Stimulated activated CD8-positive, alpha-beta memory T cell treated with anti-CD3 and anti-CD28 coated beads, Interleukin-4, amount 100 ng/mL, for 4 hours (primary cell): ENCODE measurements around the gene SLC47A2.

Source experiments
- DNase-seq, 2 donors: peaks; one replicate each; pipeline ENCODE4 v3.0.0-alpha.2; 2020; ENCODE audit warnings: low read depth in 2 of 2, low spot score in 1 of 2

SLC47A2 gene

GRCh38 chr17:19646788-19647696 is 69.3 kb downstream of the SLC47A2 start:
- DNase-seq = no peak

- peak; percentile 6 to 7 for DNase-seq
These were observed 70.6 kb downstream of the SLC47A2 start for GRCh38 chr17:19645734-19646201.

GRCh38 chr17:19644493-19645210 is 71.7 kb downstream of the SLC47A2 start:
- DNase-seq = no peak

DNA sequence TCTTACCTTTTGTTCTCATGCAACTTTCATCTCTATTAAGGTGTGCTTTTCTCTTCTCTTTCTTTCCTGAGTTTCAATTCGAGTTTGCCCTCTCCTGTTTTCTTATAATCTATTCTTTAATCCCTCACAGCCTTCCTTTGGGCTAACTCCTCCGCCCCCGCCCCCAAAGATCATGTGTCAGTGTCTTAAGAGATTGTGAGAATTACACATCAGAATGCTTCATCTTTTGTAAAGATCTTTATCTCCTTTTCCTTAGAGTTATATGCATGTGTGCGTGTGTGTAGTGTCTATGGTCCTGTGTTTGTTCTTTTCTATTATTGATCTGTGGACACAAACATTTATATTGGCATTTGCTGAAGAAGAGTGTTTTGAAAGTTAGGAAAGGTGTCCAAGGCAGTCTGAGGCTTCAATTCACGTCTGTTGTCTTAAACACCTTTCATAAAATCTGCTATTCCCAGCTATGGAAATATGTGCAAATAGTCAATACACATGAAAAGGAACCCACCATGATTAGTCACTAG is 74.0 kb downstream of the SLC47A2 start:
- DNase-seq = no peak

- DNase-seq = no peak
These were observed 74.6 kb downstream of the SLC47A2 start for GRCh38 chr17:19641687-19642372.

DNA sequence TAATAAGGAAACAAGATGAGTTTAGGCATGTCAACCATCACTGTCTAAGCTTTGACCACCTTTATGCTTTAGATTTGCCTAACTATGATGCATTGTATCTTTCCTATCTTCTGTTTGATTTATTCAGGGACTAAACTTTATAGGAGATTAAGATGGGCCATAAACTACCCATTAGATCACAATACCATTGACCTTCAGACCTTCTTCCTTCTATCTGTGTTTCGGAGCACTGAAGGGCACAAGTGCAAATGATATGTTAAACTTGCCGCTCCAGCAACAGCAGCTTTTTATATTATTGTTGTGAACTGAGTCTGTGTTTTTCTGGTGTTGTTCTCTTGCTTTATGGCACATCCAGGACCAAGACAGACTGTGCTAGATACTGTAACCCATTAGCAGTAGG is 84.5 kb downstream of the SLC47A2 start:
- no peak for DNase-seq

DNA sequence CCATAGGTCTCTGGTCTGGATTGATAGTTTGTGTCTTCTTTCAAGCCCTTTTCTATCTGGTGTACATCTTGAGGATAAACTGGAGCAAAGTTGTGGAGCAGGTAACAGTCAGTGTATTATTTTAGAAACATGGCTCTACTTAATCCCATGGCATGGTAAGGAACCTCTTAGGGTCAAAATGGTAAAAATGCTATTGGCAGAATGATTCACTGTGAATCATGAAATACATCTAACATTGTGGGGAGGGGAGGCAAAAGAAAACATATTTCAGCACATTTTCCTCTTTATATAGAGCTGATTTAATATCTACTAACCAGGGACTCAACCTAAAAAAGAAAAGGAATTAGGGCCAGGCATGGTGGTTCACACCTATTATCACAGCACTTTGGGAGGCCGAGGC is 85.7 kb downstream of the SLC47A2 start:
- DNase-seq = no peak

DNA sequence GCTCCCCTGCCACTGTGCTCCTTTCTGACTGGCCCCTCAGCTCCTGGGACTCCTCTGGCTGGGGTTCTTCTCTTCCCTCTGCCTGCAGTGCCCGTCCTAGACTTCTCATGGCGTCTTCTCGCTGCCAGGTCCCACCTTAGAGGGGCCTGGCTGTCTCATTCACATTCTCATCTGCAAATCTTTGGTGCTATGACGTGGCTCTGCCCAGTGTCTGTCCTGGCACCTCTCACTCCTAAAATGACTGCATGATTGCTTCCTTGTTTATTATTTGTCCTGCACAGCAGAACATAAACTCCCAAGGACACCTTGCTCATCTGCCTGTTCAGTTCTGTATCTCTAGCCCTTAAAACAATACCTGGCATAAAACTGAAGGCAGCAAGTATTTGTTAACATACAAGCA is 86.3 kb downstream of the SLC47A2 start:
- no peak for DNase-seq

DNA sequence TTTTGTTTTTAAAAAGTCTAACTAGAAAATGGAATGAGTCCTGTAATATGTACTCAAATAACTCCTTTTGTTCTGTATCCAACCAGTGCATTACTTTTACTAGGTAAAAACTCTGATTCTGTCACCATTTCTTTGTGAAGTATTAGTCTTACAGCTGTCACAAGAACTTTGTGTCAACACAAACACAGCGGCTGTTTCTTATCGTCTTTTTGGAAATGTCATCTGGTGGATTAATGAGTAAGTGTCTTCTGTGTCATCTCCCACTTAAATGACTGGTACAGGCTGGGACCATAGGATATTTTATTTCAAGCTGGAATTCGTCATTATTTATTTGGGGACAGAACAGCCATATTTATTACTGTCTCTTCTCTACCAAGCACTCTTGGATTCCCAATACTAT is 86.9 kb downstream of the SLC47A2 start:
- DNase-seq = no peak
